Effector memory CD4-positive, alpha-beta T cell (primary cell): Measurements from ENCODE around the gene LRMDA.

Experiments
- DNase-seq, 3 donors: peaks; one replicate each; pipeline ENCODE4 v3.0.0-alpha.2; 2020
- H3K27ac ChIP-seq: 2 replicates; pipeline ENCODE4 v1.7.0; 2013; ENCODE audit warnings: mild to moderate bottlenecking, low read length, moderate library complexity; ENCODE audit not compliant: insufficient read depth, poor library complexity, severe bottlenecking
- H3K27me3 ChIP-seq: replicated peaks from 2 replicates; pipeline ENCODE4 v1.7.0; 2013; ENCODE audit warnings: mild to moderate bottlenecking, low read length; ENCODE audit not compliant: insufficient read depth, control insufficient read depth, poor library complexity, severe bottlenecking
- H3K36me3 ChIP-seq: 2 replicates; pipeline ENCODE4 v1.7.0; 2013; ENCODE audit warnings: mild to moderate bottlenecking, low read length, moderate library complexity; ENCODE audit not compliant: control insufficient read depth, insufficient read depth
- H3K4me1 ChIP-seq: 2 replicates; pipeline ENCODE4 v1.7.0; 2013; ENCODE audit warnings: low read length, mild to moderate bottlenecking; ENCODE audit not compliant: control insufficient read depth, insufficient read depth, poor library complexity, severe bottlenecking
- H3K4me3 ChIP-seq: 2 replicates; pipeline ENCODE4 v1.7.0; 2013; ENCODE audit warnings: low read length, low read depth, mild to moderate bottlenecking; ENCODE audit not compliant: insufficient read depth, poor library complexity, severe bottlenecking
- H3K9me3 ChIP-seq: 2 replicates; pipeline ENCODE4 v1.7.0; 2013; ENCODE audit warnings: mild to moderate bottlenecking, low read length, moderate library complexity; ENCODE audit not compliant: control insufficient read depth

The LRMDA gene

GRCh38 chr10:75402486-75403143 lies 28.8 kb upstream of the LRMDA start:
- no peak overlapping the region for H3K27ac ChIP-seq
- H3K4me1 ChIP-seq = peaks cover 30% of the 10 kb centered on the region
- DNase-seq = no peak
- peak overlapping the region; percentile 74 for H3K4me3 ChIP-seq
- H3K9me3 ChIP-seq = no peaks in the 10 kb centered on the region
- peaks cover 71% of the 10 kb centered on the region for H3K27me3 ChIP-seq
- no peaks in the 10 kb centered on the region for H3K36me3 ChIP-seq

GRCh38 chr10:75403144-75403938 lies 28.1 kb upstream of the LRMDA start:
- Histone ChIP-seq H3K27me3 (peaks cover 78% of the 10 kb centered on the region), H3K4me3 (peak overlapping the region; percentile 74), H3K27ac (no peak overlapping the region), H3K4me1 (peaks cover 34% of the 10 kb centered on the region), H3K36me3 (no peaks in the 10 kb centered on the region), H3K9me3 (no peaks in the 10 kb centered on the region)
- no peak for DNase-seq

GRCh38 chr10:75403939-75404814 lies 27.2 kb upstream of the LRMDA start:
- H3K27me3 ChIP-seq = peaks cover 78% of the 10 kb centered on the region
- no peaks in the 10 kb centered on the region for H3K36me3 ChIP-seq
- H3K4me3 ChIP-seq = no peak overlapping the region
- no peak for DNase-seq
- H3K9me3 ChIP-seq = no peaks in the 10 kb centered on the region
- no peak overlapping the region for H3K27ac ChIP-seq
- H3K4me1 ChIP-seq = peaks cover 40% of the 10 kb centered on the region

- no peak overlapping the region for H3K27ac ChIP-seq
- peaks cover 81% of the 10 kb centered on the region for H3K27me3 ChIP-seq
- H3K4me1 ChIP-seq = peaks cover 37% of the 10 kb centered on the region
- no peak overlapping the region for H3K4me3 ChIP-seq
- no peaks in the 10 kb centered on the region for H3K36me3 ChIP-seq
- H3K9me3 ChIP-seq = no peaks in the 10 kb centered on the region
- no peak for DNase-seq
These were observed 26.4 kb upstream of the LRMDA start for GRCh38 chr10:75404815-75405597.

- Histone ChIP-seq H3K4me3 (no peak overlapping the region), H3K9me3 (no peaks in the 10 kb centered on the region), H3K36me3 (no peaks in the 10 kb centered on the region), H3K27me3 (peaks cover 79% of the 10 kb centered on the region), H3K4me1 (peaks cover 29% of the 10 kb centered on the region), H3K27ac (no peak overlapping the region)
- DNase-seq = no peak
These were observed 25.6 kb upstream of the LRMDA start for GRCh38 chr10:75405598-75406461.

GRCh38 chr10:75406462-75407223 lies 24.8 kb upstream of the LRMDA start:
- no peak overlapping the region for H3K27ac ChIP-seq
- no peak overlapping the region for H3K4me3 ChIP-seq
- no peak for DNase-seq
- H3K4me1 ChIP-seq = peaks cover 29% of the 10 kb centered on the region
- no peaks in the 10 kb centered on the region for H3K9me3 ChIP-seq
- H3K27me3 ChIP-seq = peaks cover 70% of the 10 kb centered on the region
- H3K36me3 ChIP-seq = no peaks in the 10 kb centered on the region

GRCh38 chr10:75407224-75407712 lies 24.2 kb upstream of the LRMDA start:
- Histone ChIP-seq H3K9me3 (no peaks in the 10 kb centered on the region), H3K27ac (no peak overlapping the region), H3K27me3 (peaks cover 66% of the 10 kb centered on the region), H3K4me3 (no peak overlapping the region), H3K4me1 (peaks cover 29% of the 10 kb centered on the region), H3K36me3 (no peaks in the 10 kb centered on the region)
- DNase-seq = no peak

- H3K4me1 ChIP-seq = peaks cover 24% of the 10 kb centered on the region
- H3K9me3 ChIP-seq = no peaks in the 10 kb centered on the region
- no peaks in the 10 kb centered on the region for H3K36me3 ChIP-seq
- H3K27me3 ChIP-seq = peaks cover 59% of the 10 kb centered on the region
- no peak for DNase-seq
- peak overlapping the region; percentile 48 for H3K4me3 ChIP-seq
- H3K27ac ChIP-seq = no peak overlapping the region
These were observed 23.5 kb upstream of the LRMDA start for GRCh38 chr10:75407713-75408508.
